ENCODE measurements around the gene ARHGAP31.
"Not testable (repeated sequence)": the region's sequence is repeated elsewhere in the genome, so short reads cannot be mapped to it uniquely, and the experiment has no call there.

The ARHGAP31 gene

DNA sequence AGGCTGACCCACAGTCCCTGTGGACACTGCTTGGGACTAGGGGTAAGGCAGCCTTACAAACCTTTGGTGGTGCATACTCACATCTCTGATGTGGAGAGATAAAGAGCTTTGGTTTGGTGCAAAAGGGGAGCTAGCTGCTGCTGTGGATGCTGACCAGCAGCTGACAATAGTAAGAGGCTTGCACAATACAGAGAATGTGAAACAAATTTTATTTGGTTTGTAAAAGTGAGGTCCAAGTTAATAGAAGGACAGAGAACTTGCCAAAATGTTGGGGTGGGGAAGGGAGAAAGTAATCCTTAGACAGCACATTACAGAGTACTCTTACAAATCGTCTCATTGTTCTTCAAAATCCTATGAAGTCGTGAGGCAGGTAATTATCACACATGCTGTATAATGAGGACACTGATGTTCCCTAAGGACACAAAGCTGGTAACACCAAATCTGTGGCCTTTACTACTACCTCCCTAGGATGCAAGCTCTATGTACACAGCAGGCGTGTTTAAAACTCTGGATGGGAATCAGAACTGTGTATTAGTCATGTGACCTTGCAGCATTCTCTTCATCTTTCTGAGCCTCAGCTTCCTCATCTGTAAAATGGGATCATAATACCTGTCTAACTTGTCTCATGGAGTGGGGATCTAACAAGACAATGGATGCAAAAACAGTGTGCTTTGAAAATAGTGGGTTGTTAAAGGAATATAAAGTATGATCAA lies 21.6 kb downstream of the ARHGAP31 start:
- DNase-seq (ENCODE audit: low read depth in 2 of 3, low spot score in 2 of 3) = no peak

DNA sequence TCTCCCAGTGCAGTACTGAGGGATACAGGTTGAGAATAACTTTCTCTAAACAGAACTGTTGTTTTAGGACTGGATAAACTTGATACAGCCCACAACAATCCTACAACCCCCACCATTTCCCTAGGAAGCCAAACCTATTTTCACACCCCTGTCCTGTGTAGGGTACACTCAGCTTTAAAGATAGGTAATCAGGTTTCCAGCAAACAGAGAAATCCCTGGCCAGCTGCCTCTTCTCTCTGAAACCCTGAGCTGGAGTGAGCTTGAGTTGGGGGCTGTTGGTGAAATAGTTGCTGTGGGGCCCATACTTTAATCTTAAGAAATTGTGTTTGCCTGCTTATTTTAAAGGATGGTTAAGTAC lies 22.1 kb downstream of the ARHGAP31 start:
- no peak for DNase-seq (ENCODE audit: low read depth in 2 of 3, low spot score in 2 of 3)

DNA sequence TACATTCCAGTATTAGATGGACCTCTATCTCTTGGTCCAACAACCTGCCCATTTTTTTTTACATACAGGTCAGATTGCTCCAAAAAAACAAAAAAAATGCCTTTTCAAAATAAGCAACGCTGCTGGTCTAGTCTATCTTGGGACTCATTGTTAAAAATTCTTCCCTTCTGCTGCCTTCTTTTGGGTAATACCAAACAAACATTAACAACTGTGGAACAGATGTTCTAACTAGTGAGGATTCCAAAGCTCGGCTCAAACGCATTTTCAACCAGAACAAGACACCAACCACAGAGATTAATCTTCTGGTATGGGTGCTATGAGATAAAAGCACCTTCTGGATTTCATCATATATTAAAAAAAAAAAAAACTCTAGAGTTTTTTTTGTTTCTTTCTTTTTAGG lies 24.7 kb downstream of the ARHGAP31 start:
- DNase-seq (ENCODE audit: low read depth in 2 of 3, low spot score in 2 of 3) = no peak

DNA sequence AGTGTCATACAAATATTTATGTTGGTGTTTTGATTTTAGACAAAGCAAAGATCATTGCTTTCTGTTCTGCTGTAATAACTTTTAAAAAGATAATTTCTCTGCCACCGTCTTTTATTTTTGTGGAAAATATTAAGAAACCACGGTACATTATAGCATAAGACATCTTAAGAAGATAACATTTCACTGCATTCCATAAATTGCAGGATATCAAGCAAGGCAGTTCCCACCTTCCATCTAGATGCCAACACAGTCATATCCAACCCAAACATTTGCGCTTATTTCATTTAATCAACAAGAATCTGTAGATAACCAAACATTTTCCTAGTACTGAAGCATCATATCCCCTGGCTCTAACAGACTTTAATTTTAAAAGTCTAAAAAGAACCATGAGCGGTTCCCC lies 25.1 kb downstream of the ARHGAP31 start:
- DNase-seq (ENCODE audit: low read depth in 2 of 3, low spot score in 2 of 3) = no peak

DNA sequence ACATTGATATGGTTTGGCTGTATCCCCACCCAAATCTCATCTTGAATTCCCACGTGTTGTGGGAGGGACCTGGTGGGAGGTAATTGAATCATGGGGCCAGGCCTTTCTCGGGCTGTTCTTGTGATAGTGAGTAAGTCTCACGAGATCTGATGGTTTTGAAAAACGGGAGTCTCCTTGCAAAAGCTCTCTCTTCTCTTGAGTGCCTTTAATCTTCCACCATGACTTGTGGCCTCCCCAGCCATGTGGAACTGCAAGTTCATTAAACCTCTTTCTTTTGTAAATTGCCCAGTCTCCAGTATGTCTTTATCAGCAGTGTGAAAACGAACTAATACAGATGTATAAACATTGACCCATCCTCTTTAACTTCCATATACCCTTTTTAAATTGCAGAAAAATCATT lies 26.6 kb downstream of the ARHGAP31 start:
- DNase-seq (ENCODE audit: low read depth in 2 of 3, low spot score in 2 of 3) = not testable (repeated sequence)

DNA sequence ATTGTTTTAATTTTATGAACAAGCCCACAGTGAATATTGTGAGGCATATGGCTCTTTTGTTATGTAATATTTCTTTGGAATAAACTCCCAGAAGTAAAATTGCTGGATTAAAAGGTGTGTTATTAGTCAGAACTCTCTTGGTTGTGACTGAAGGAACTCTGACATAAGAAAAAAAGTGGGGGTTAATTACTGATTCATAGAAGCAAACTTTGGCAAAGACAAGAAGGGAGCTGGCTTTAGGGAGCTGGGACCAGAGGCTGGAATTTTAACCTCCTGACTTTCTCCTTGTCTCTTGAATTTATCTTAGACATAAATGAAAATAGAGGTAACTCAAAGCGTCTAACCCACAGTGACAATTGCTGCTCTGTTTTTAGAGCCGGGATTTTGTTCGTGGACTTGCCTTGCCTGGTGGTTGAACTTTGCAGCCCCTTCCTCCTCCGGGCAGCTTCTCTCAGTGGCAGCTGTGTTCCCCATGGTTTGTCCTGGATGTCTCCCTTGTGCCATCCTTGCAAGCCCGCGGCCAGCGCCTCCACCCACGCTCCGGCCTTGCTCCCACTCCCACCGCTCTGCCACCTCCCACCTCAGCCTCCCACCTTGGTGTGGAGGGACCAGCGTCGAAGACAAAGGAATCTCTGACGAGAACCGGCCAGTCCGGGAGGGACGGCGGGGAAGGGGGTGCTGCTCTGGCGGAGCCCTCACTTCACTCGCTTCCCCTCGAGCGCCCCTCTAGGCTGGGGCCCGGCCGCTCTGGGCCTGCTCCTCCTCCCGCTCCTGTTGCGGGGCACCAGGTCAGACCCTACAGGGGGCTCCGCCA lies 28.0 kb downstream of the ARHGAP31 start:
- peak in 1 of 3 experiments; percentile 18 for DNase-seq (ENCODE audit: low read depth in 2 of 3, low spot score in 2 of 3)

DNA sequence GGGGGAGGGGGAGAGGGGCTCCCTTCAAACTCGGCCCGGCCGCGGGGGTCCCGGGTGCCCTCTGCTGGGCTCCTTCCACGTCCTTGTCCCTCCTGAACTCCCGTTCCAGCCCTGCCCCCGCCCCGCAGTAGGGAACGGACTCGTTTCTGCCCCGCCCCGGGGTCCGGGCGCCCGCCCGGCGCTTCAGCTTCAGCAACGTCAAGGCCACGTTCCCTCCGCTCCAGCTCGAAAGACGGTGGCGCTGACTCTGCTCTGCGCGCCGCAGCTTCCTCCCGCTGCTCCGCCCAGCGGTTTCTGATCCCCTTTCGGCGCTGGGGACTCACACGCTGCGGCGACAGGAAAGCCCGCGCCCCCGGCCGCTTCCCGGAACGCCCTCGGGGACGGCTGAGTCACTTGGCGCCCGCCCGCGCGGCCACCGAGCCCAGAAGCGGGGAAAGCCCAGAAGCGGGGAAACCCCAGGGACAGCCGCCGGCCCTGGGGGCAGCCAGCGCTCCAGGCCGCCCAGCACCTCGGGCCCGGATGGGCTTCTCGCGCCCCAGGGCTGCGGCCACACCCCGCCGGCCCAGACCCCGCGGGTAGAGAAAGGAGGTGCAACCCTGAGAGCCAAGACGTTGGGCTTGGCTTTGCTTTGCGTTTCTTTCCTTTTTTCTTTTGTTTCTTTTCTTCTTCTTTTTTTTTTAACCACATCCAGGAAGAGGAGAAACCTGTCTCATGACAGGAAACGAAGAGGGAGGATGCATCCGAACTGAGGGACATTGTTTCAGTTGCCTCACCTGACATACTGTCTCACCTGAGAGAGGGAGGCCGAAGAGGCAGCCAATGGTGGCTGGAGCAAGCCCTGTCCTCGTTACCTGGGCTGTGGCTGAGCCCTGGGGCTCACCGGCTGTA lies 28.9 kb downstream of the ARHGAP31 start:
- DNase-seq (ENCODE audit: low read depth in 2 of 3, low spot score in 2 of 3) = peak; percentile 82 to 96 (median 88)

DNA sequence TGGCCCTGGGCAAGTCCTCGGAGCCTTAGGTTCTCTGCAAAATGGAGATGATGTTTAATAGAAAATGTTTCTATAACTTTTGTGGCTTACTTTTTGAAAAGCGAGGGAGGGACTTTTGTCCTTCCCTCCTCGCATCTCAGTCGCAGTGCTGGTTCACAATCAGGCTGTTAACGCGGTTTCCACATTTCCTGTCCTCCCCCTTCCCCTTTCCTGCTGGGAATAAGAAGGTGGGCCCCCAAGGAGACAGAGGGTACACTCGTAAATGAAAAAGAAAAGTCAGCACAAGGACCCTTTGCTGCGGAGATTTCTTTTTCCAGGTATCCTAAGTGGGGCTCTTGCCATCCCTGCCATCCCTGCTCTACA lies 29.5 kb downstream of the ARHGAP31 start:
- DNase-seq (ENCODE audit: low read depth in 2 of 3, low spot score in 2 of 3) = no peak

DNA sequence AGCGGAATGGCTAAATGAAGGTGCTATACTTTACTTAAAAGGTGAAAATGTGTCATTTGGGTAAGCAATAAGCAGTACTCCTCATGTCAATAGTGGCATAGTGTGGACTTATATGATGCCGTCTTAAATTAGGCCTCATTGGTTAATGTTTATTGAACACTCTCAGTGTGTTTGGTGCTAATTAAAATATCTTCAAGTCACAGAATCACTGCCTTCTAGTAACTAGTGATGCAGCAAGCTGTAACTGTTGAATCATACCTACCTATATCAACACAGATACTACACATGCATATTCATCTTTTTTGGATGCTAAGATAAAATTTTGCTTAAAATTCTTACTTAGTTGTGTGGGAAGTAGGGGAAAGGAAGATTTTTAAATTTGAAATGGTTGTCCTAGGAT lies 30.7 kb downstream of the ARHGAP31 start:
- DNase-seq (ENCODE audit: low read depth in 2 of 3, low spot score in 2 of 3) = no peak

DNA sequence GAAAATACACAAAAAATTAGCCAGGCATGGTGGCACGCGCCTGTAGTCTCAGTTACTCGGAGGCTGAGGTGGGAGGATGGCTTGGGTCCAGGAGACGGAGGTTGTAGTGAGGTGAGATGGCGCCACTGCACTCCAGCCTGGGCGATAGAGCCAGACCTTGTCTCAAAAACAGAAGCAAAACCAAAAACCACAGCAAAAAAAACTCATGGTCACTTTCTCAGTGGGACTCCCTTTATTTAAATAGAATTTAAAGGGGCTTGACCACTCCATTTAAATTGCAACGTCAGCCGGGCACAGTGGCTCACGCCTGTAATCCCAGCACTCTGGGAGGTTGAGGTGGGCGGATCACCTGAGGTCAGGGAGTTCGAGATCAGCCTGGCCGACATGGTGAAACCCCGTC lies 32.8 kb downstream of the ARHGAP31 start:
- no peak for DNase-seq (ENCODE audit: low read depth in 2 of 3, low spot score in 2 of 3)

DNA sequence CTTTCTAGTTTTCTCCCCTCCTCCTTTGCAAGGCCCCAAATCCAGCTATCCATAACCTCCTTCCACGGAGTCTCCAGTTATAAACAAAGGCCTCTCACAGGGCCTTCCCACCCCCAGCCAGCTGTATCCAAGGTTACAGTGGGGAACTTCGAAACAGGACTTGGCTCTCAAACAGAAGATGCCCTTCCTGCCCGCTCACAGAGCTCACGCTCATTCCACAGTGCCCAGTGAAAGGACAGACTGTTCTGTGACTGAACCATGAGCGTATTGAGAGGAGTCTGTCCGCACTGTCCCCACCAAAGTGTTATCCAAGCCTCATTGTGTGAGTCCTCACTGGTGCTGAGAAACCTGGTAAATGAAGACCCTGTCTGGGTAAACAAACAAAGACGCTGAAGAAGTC lies 35.4 kb downstream of the ARHGAP31 start:
- DNase-seq (ENCODE audit: low read depth in 2 of 3, low spot score in 2 of 3) = no peak

DNA sequence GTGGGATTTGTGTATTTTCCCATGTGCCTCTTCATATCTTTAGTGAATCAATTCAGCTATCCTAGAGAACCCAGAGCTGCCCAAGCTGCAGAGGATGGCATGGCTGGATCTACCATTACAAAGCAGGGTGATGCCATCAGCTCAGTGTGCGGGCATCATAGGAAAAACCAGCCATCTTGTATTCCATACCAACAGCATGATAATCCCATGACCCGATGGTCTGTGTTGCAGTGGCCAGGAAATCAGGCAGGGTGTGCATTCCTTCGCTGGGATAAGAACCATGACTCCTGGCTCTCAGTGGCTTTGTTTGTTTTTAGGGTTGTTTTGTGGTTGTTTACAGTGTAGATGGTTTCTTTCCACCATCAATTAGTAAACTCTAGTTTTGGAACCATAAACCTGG lies 36.0 kb downstream of the ARHGAP31 start:
- DNase-seq (ENCODE audit: low read depth in 2 of 3, low spot score in 2 of 3) = no peak

DNA sequence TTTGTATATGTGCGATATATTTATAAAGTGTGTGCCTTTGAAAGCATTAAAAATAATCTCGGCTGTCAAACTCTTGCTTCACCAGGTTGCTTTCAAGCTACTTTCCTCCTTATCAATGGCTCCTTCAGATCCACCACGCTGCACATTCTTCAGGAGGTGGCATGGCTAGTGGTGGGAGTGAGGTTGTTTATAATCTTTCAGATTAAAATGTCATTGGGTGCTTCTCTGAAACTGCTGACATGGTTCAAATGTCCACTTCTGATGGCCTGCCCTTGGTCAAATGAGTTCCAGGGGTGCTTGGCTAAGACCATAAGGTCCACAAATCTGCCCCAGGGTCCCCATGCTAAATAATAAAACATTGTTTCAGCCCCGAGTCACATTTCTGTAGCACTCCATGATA lies 36.7 kb downstream of the ARHGAP31 start:
- DNase-seq (ENCODE audit: low read depth in 2 of 3, low spot score in 2 of 3) = no peak

DNA sequence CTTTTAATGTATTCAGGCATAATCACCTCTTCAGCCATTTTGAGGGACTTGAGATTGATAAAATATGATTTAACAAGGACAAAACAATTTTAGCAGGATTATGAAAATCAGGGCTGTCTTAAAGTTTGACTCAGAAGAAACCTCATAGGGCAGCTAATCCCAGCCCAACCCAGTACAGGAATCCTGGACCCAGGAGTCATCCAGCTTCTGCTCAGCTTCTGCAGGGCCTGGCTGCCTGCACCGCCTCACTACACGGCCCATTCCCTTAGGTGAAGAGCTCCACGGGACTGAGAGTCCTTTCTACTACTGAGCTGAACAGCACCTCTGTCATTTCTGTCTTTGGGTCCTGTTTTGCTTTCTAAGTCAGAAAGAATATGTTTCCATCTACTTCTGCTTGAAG lies 37.5 kb downstream of the ARHGAP31 start:
- no peak for DNase-seq (ENCODE audit: low read depth in 2 of 3, low spot score in 2 of 3)

DNA sequence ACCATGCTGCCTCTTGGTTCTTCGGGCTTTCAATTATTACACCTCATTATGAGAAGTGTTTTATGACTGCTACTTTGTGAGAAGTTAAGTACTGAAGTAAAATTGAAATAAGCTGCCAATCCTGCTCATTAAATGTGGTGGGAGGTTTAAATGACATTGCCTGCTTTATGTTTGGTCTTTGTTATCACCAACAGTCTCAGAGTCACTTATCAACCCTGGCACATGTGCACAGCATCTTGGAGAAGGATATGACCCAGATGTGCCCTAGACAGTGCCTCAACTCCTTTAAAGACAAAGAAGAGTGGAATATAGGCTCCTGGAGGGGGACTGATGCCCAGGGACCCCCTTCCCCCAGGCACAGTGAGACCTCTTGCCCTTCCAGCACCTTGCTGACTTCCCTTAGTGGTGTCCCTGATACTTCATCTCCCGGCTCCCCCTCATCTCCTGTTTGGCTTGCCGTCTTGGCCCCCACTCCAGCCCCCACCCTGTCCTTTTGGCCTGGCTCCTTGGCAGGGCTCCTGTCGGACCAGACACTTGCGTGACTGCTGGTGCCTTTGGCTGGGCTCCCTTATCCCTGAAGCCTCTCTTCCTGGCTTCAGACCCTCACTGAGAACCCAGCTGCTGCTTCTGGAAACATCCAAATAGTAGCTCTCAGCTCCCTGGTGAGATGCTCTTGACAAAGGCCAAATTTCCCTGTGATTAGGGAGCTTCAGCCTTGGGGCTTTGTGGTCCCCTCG lies 39.8 kb downstream of the ARHGAP31 start:
- DNase-seq (ENCODE audit: low read depth in 2 of 3, low spot score in 2 of 3) = no peak

DNA sequence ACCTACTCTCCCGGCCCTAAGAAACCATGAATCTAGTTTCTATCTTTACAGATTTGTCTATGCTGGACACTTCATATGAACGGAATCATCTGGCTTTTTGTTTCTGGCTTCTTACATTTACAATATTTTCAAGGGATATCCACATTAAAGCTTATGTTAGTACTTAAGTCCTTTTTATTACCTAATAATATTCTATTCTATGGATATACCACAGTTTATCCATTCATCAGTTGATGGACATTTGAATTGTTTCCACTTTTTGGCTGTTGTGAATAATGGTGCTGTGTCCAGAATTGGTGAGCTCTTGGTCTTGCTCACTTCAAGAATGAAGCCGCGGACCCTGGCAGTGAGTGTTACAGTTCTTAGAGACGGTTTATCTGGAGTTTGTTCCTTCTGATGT lies 42.6 kb downstream of the ARHGAP31 start:
- no peak for DNase-seq (ENCODE audit: low read depth in 2 of 3, low spot score in 2 of 3)

DNA sequence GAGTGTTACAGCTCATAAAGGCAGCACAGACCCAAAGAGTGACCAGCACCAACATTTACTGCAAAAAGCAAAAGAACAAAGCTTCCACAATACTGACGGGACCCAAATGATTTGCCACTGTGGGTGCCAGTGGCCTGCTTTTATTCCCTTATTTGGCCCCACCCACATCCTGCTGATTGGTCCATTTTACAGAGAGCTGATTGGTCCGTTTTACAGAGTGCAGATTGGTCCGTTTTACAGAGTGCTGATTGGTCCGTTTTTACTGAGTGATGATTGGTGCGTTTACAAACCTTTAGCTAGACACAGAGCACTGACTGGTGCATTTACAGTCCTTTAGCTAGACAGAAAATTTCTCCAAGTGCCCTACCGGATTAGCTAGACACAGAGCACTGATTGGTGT lies 43.2 kb downstream of the ARHGAP31 start:
- not testable (repeated sequence) for DNase-seq (ENCODE audit: low read depth in 2 of 3, low spot score in 2 of 3)

DNA sequence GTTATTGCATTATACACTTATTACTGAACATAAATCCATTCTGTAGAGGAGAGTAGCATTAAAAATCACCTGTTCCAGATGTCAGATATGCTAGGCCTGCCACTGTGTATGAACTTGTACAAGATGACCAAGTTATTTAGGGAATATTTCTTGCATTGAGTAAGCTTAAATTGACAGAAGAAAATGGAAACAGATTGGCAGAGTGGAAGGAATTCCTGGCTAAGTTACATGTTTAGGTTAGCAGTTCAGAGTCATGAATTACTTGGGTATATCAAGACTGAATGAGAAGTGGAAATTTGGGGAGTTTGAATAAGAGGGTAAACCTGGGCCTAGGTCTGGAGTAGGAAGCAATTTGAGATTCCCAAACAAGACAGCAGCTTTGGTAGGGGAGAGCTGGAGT lies 44.6 kb downstream of the ARHGAP31 start:
- DNase-seq (ENCODE audit: low read depth in 2 of 3, low spot score in 2 of 3) = no peak

DNA sequence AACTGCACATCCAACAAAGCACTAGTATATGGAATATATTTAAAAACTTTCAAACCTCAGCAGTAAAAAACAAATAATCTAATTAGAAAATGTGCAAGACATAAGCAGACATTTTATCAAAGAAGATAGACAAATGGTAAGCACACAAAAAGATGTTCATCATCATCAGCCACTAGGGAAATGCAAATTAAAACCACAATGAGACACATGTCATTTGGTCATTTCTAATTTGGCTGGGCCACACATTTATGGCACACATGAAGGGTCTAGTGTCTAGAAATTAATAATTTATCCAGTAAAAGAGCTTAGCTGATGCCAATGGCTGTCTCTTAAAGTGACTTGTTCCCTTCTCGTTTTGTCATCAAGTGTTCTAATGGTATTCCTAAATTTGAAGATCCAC lies 45.8 kb downstream of the ARHGAP31 start:
- no peak for DNase-seq (ENCODE audit: low read depth in 2 of 3, low spot score in 2 of 3)

DNA sequence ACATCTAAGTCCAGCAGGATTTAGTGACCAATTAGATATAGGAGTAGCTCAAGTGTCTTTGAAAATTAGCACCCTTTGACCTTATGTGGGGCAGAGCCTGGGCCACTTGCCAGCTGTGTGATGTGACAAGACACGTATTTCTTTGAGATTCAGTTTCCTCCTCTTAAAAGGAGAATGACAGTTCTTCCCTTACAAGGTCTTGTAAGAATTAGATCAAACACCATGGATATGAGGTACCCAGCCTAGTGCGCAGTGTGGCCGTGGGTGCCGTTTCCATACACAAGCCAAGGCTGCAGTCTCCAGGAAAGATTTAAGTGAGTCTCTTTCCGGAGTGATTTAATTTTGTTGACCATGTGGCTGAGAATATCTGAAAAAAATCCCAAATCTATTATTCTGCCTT lies 46.3 kb downstream of the ARHGAP31 start:
- DNase-seq (ENCODE audit: low read depth in 2 of 3, low spot score in 2 of 3) = no peak

DNA sequence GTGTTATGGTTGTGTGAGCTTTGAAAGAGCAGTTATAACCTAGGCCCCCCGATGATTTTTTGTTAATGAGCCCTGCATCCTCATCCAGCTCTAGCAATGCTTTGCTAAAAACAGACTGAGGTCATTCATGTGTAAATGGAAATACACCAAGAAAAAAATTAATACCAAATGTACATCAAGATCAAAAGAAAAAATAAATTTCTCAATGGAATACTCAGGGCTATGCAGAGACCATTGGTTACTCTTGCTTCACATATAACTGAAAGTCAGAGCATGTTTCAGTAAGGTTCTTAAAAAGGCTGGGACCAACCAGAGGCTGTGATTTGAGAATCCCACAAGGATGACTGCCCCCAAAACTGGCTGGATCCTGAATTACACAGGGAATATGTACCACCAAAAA lies 48.0 kb downstream of the ARHGAP31 start:
- no peak for DNase-seq (ENCODE audit: low read depth in 2 of 3, low spot score in 2 of 3)
